OCI-LY7 (cell line): ENCODE data around the gene BAHCC1. TPM values are rescaled to one million over a fixed set of nuclear protein-coding genes. Genes with fewer than 3 reads are reported as not detected.

Experiments used
- BruUV-seq: library from RNA; stranded (reverse); fragments of 400-500 nt; replicated peaks from 2 replicates; lab custom pipeline; 2021; lab: Mats Ljungman, UMichigan
- CTCF ChIA-PET: fragments of 300-600 bp; sonication (Branson Sonifier 250); formaldehyde crosslinking; loops from one replicate; lab custom pipeline; 2022; ENCODE audit warnings: antibody characterized with exemption; ENCODE audit not compliant: unreplicated experiment; lab: Charles Lee
- POLR2A ChIA-PET: fragments of 300-600 bp; sonication (Branson Sonifier 250); formaldehyde crosslinking; loops from one replicate; lab custom pipeline; 2022; ENCODE audit warnings: antibody characterized with exemption; lab: Charles Lee
- DNase-seq: peaks from one replicate; pipeline ENCODE4 v3.0.0-alpha.2; 2015; ENCODE audit warnings: low spot score
- H2AFZ ChIP-seq: fragments of 200-600 bp; sonication (generic), shearing (Covaris generic); 2 replicates; pipeline ENCODE4 v1.6.1; 2014; ENCODE audit warnings: mild to moderate bottlenecking, antibody characterized with exemption, low read length, moderate library complexity
- H3K27ac ChIP-seq: fragments of 200-600 bp; sonication (generic); 2 replicates; pipeline ENCODE4 v1.5.1; 2014; ENCODE audit warnings: mixed run types, low read depth, mild to moderate bottlenecking, moderate library complexity, low read length, inconsistent platforms; ENCODE audit not compliant: poor library complexity, severe bottlenecking
- H3K36me3 ChIP-seq: fragments of 200-600 bp; sonication (generic); 2 replicates; pipeline ENCODE4 v1.6.1; 2014; ENCODE audit warnings: mild to moderate bottlenecking, antibody characterized with exemption, low read length, moderate library complexity, mixed read lengths; ENCODE audit not compliant: insufficient read depth
- H3K4me1 ChIP-seq: fragments of 200-600 bp; sonication (generic); 2 replicates; pipeline ENCODE4 v1.5.1; 2014; ENCODE audit warnings: mild to moderate bottlenecking, low read length; ENCODE audit not compliant: insufficient read depth, poor library complexity, severe bottlenecking
- H3K4me2 ChIP-seq: fragments of 200-600 bp; sonication (generic); 2 replicates; pipeline ENCODE4 v1.6.1; 2014; ENCODE audit warnings: mild to moderate bottlenecking, low read length
- H3K4me3 ChIP-seq: fragments of 200-600 bp; sonication (generic); 2 replicates; pipeline ENCODE4 v1.5.1; 2014; ENCODE audit warnings: mild to moderate bottlenecking, low read depth, low read length; ENCODE audit not compliant: poor library complexity, severe bottlenecking
- H3K79me2 ChIP-seq: fragments of 200-600 bp; sonication (generic); 2 replicates; pipeline ENCODE4 v1.6.1; 2016; ENCODE audit warnings: low read depth, mild to moderate bottlenecking, low read length, moderate library complexity, mixed read lengths; ENCODE audit not compliant: insufficient read depth
- H3K9me2 ChIP-seq: fragments of 200-600 bp; sonication (generic); 2 replicates; pipeline ENCODE4 v1.6.1; 2016; ENCODE audit warnings: mild to moderate bottlenecking, low read length, mixed read lengths; ENCODE audit not compliant: insufficient read depth
- H3K9me3 ChIP-seq: fragments of 200-600 bp; sonication (generic); 2 replicates; pipeline ENCODE4 v1.6.1; 2014; ENCODE audit warnings: mild to moderate bottlenecking, mixed run types, low read length, mixed read lengths
- H4K20me1 ChIP-seq: fragments of 200-600 bp; sonication (generic); 2 replicates; pipeline ENCODE4 v1.6.1; 2014; ENCODE audit warnings: mild to moderate bottlenecking, antibody characterized with exemption, low read length, moderate library complexity, mixed read lengths; ENCODE audit not compliant: insufficient read depth
- EZH2phosphoT487 ChIP-seq: fragments of 200-600 bp; sonication (generic); IDR thresholded peaks from 2 replicates; pipeline ENCODE4 v1.6.1; 2018; ENCODE audit warnings: low read depth, borderline replicate concordance, mild to moderate bottlenecking, mixed run types, antibody characterized with exemption, low read length, moderate library complexity, mixed read lengths
- intact Hi-C: fragments of 100-400 bp; cut with micrococcal nuclease; formaldehyde crosslinking; loops from one replicate; pipeline ENCODE4 v1.10.0; 2022; ENCODE audit not compliant: unreplicated experiment
- total RNA-seq, 2 experiments: library from RNA; depleted of rRNA in 1 of 2; stranded (reverse); fragments of >200 nt in 1 of 2; shearing (Covaris generic) in 1 of 2; gene quantifications; 2 replicates each; pipeline ENCODE4 v1.2.3, GENCODE V29; 2014 to 2022
- TF ChIP-seq, protein P1 (sequence below): fragments of 200-600 bp; sonication (generic); conservative IDR thresholded peaks from 2 replicates; pipeline ENCODE4 v1.5.1; 2014; ENCODE audit warnings: mild to moderate bottlenecking, antibody characterized with exemption, low read length, moderate library complexity, mixed read lengths

BAHCC1 gene
- total RNA-seq, 2 experiments from 2014 or later: 5.2 to 5.5 TPM

DNA sequence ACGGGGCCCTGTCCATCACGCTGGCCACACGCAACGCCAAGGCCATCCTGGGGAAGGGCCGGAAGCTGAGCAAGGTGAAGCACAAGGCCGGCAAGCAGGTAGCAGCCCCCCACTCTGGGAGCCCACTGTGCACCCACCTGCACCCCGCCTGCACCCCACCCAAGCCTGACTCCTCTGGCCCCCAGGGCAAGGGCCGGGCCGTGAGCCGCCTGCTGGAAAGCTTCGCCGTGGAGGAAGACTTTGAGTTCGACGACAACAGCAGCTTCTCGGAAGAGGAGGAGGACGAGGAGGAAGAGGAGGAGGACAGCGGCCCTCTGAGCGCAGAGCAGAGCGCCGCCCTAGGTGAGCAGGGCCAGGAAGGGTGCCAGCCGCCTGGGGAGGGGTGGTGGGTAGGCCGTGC, 63.4 kb downstream of the BAHCC1 start:
- Histone ChIP-seq H3K9me2 (no peaks in the 10 kb centered on the region), H3K79me2 (no peaks in the 10 kb centered on the region), H4K20me1 (no peaks in the 10 kb centered on the region), H3K27ac (no peak overlapping the region), H2AFZ (no peak overlapping the region), H3K36me3 (no peaks in the 10 kb centered on the region), H3K9me3 (no peaks in the 10 kb centered on the region), H3K4me3 (no peak overlapping the region), H3K4me2 (no peak overlapping the region), H3K4me1 (peaks cover 26% of the 10 kb centered on the region)
- TF ChIP-seq, protein P1, sequence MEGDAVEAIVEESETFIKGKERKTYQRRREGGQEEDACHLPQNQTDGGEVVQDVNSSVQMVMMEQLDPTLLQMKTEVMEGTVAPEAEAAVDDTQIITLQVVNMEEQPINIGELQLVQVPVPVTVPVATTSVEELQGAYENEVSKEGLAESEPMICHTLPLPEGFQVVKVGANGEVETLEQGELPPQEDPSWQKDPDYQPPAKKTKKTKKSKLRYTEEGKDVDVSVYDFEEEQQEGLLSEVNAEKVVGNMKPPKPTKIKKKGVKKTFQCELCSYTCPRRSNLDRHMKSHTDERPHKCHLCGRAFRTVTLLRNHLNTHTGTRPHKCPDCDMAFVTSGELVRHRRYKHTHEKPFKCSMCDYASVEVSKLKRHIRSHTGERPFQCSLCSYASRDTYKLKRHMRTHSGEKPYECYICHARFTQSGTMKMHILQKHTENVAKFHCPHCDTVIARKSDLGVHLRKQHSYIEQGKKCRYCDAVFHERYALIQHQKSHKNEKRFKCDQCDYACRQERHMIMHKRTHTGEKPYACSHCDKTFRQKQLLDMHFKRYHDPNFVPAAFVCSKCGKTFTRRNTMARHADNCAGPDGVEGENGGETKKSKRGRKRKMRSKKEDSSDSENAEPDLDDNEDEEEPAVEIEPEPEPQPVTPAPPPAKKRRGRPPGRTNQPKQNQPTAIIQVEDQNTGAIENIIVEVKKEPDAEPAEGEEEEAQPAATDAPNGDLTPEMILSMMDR: no peak
- TF ChIP-seq EZH2phosphoT487: no peak
- BruUV-seq: no TSS peak
- POLR2A ChIA-PET: interaction anchor here (0.6 kb wide), 1 partner anchor 85 kb away, joined by 4 read pairs; no protein-coding TSS in a partner anchor
- intact Hi-C loops: no loop called here
- no peak for DNase-seq
- CTCF ChIA-PET: no interaction called here

DNA sequence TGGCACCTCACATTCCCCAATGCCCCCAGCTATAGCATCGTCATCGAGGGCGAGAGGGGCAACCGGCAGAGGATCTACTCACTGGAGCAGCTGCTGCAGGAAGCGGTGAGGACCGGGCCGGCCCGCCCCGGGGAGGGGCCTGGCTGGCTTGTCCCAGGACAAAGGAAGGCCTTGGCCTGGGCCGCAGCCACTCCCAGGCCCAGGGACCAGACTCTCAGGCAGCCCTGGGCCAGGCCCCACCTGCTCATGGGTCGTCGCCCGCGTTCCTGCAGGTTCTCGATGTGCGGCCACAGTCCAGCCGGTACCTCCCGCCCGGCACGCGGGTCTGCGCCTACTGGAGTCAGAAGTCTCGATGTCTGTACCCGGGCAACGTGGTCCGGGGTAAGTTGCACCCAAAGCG, 64.0 kb downstream of the BAHCC1 start:
- ChIA-PET POLR2A (no interaction called here), CTCF (interaction anchor here (0.7 kb wide), 1 partner anchor 167 kb away, joined by 5 read pairs; no protein-coding TSS in a partner anchor)
- no peaks in the 10 kb centered on the region for H3K79me2 ChIP-seq
- H3K9me2 ChIP-seq: no peaks in the 10 kb centered on the region
- intact Hi-C loops: no loop called here
- peaks cover 20% of the 10 kb centered on the region for H3K4me1 ChIP-seq
- no peak overlapping the region for H2AFZ ChIP-seq
- no peak overlapping the region for H3K4me2 ChIP-seq
- TF ChIP-seq, protein P1: no peak
- TF ChIP-seq EZH2phosphoT487: no peak
- DNase-seq: no peak
- H3K27ac ChIP-seq: no peak overlapping the region
- H3K36me3 ChIP-seq: no peaks in the 10 kb centered on the region
- BruUV-seq: no TSS peak
- H3K4me3 ChIP-seq: no peak overlapping the region
- H3K9me3 ChIP-seq: no peaks in the 10 kb centered on the region
- no peaks in the 10 kb centered on the region for H4K20me1 ChIP-seq

DNA sequence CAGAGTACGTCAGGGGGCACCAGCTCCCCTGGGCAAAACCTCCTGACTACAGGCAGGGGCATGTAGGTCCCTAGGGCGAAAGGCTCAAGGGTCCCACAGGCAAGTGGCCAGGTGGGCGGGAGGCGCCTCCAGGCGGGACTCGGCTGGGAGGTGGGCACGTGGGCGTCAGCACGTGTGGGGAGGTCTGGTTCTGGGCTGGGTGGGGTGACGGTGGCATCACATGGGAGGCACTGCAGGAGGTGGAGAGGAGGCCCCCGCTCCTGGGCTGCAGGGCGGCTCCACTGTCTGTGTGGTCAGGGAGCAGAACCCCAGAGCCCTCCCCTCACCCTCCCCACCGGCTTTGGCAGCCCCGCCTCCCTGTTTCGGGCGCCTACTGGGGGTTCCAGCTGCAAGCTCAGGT, 64.6 kb downstream of the BAHCC1 start:
- no TSS peak for BruUV-seq
- CTCF ChIA-PET: interaction anchor here (0.7 kb wide), 1 partner anchor 168 kb away, joined by 5 read pairs; no protein-coding TSS in a partner anchor
- no peak overlapping the region for H3K27ac ChIP-seq
- TF ChIP-seq, protein P1: no peak
- no peak for TF ChIP-seq EZH2phosphoT487
- H3K36me3 ChIP-seq: no peaks in the 10 kb centered on the region
- intact Hi-C loops: no loop called here
- no peaks in the 10 kb centered on the region for H4K20me1 ChIP-seq
- H3K4me1 ChIP-seq: peaks cover 14% of the 10 kb centered on the region
- H3K9me3 ChIP-seq: no peaks in the 10 kb centered on the region
- H3K4me2 ChIP-seq: no peak overlapping the region
- POLR2A ChIA-PET: no interaction called here
- no peak overlapping the region for H2AFZ ChIP-seq
- DNase-seq: no peak
- no peaks in the 10 kb centered on the region for H3K9me2 ChIP-seq
- H3K79me2 ChIP-seq: no peaks in the 10 kb centered on the region
- no peak overlapping the region for H3K4me3 ChIP-seq
